ENCODE measurements around the gene LRRC74B. TPM values are rescaled to one million over a fixed set of nuclear protein-coding genes. Genes with fewer than 3 reads are reported as not detected.

The LRRC74B gene
- total and polyA plus RNA-seq, 2 of the 4 experiments (the other 2 are of a cell fraction): not detected

- H2AK9ac ChIP-seq (replicated peaks; ENCODE audit: low read depth, low read length, poor library complexity): peak overlapping the region; percentile 100
- intact Hi-C loops (cut with micrococcal nuclease) (no loop called here), dilution Hi-C loops (cut with HindIII; ENCODE audit: low sequenced_read_pairs, unreplicated experiment) (no loop called here), in situ Hi-C loops (cut with MboI; ENCODE audit: low sequenced_read_pairs) (no loop called here)
- H4K5ac ChIP-seq (ENCODE audit: low read depth, low read length): no peak overlapping the region
- 40% methylated on average over 8 of the region's 22 CpGs; no CpG with 5 or more reads in 1 of the 2 experiments for WGBS, 2 experiments (ENCODE audit: extremely low coverage in 2 of 2, insufficient read length in 1 of 2)
- no peaks in the 10 kb centered on the region for H3K27me3 ChIP-seq (ENCODE audit: control insufficient read depth, insufficient read depth, low read length)
- 0 out of 2 replicates have a peak overlapping the region, but pooled peaks have one; percentile 12 for H4K91ac ChIP-seq (ENCODE audit: insufficient read depth, low read depth, low read length)
- peaks cover 19 to 49% of the 10 kb centered on the region in 2 experiments for H3K79me1 ChIP-seq (ENCODE audit: low read depth in 1 of 2, low read length in 2 of 2)
- H3K4ac ChIP-seq (ENCODE audit: low read depth, low read length): peak overlapping the region; percentile 90
- no peak for ATAC-seq (ENCODE audit: low read depth)
- H2BK20ac ChIP-seq (ENCODE audit: low read depth, low read length): no peak overlapping the region
- H2BK15ac ChIP-seq (ENCODE audit: low read depth, low read length): no peak overlapping the region
- CTCF ChIA-PET: no interaction called here
- peaks cover 9% of the 10 kb centered on the region; the same call in 1 of the 2 replicates for H4K20me1 ChIP-seq (ENCODE audit: insufficient read depth, low read length)
- H2AFZ ChIP-seq (replicated peaks; ENCODE audit: low read length, poor library complexity): peak overlapping the region; percentile 97
- peak overlapping the region; percentile 76 for H3K9ac ChIP-seq (ENCODE audit: low read depth, low read length)
- peaks cover 35% of the 10 kb centered on the region for H3K36me3 ChIP-seq (ENCODE audit: control insufficient read depth, insufficient read depth, low read length)
- no peak for DNase-seq
- peaks cover 13% of the 10 kb centered on the region; the same call in 1 of the 2 replicates for H3K9me1 ChIP-seq (ENCODE audit: insufficient read depth, low read length)
- H3K4me2 ChIP-seq (ENCODE audit: low read depth, low read length): peak overlapping the region; percentile 93
- no peaks in the 10 kb centered on the region for H3K9me3 ChIP-seq (ENCODE audit: control insufficient read depth, insufficient read depth, low read length)
- no peak overlapping the region for H3K56ac ChIP-seq (ENCODE audit: extremely low read depth, insufficient read depth, low read length)
- H2BK120ac ChIP-seq (ENCODE audit: low read depth, low read length): no peak overlapping the region
- peak overlapping the region; percentile 75 for H3K4me3 ChIP-seq (ENCODE audit: insufficient read depth, low read depth, low read length)
- H2AK5ac ChIP-seq (ENCODE audit: low read depth, low read length): peak overlapping the region; percentile 87
- H3K27ac ChIP-seq (ENCODE audit: insufficient read depth, low read length): peak overlapping the region; percentile 93
- H4K8ac ChIP-seq (ENCODE audit: low read depth in 2 of 2, low read length in 2 of 2): peak overlapping the region; percentile 91 to 97; a peak in 2 of 4 replicates
- no peak overlapping the region for H2BK5ac ChIP-seq (ENCODE audit: low read depth, low read length, poor library complexity, severe bottlenecking)
- BruUV-seq (replicated peaks): no TSS peak
- POLR2A ChIA-PET (ENCODE audit: unreplicated experiment): no interaction called here
- H3K23ac ChIP-seq (ENCODE audit: low read depth, low read length): peak overlapping the region; percentile 71; the same call in 1 of the 2 replicates
- no peak overlapping the region for H3K18ac ChIP-seq (ENCODE audit: low read depth, low read length)
- H3K14ac ChIP-seq (replicated peaks; ENCODE audit: low read depth, low read length): peak overlapping the region; percentile 96
- peaks cover 15% of the 10 kb centered on the region for H3K4me1 ChIP-seq (ENCODE audit: control insufficient read depth, insufficient read depth, low read length)
- no peak for TF ChIP-seq BHLHE40 (IDR thresholded peaks at IDR 0.05; ENCODE audit: low read depth, low read length)
- no peak for TF ChIP-seq MAZ (IDR thresholded peaks at IDR 0.05; ENCODE audit: borderline replicate concordance, low read depth, low read length)
- TF ChIP-seq SMC3 (IDR thresholded peaks at IDR 0.05; ENCODE audit: low read depth, low read length): no peak
- TF ChIP-seq RFX5 (IDR thresholded peaks at IDR 0.05; ENCODE audit: low read depth, low read length): no peak
- no peak for TF ChIP-seq POLR2A (IDR thresholded peaks at IDR 0.05; ENCODE audit: low read depth, low read length)
- TF ChIP-seq ELK1 (IDR thresholded peaks at IDR 0.05; ENCODE audit: borderline replicate concordance, low read depth, low read length): no peak
- TF ChIP-seq MXI1 (IDR thresholded peaks at IDR 0.05; ENCODE audit: borderline replicate concordance, low read depth, low read length): no peak
- TF ChIP-seq CEBPB (IDR thresholded peaks at IDR 0.05; ENCODE audit: low read depth, low read length): no peak
- TF ChIP-seq MAFK (IDR thresholded peaks at IDR 0.05; ENCODE audit: low read depth, low read length): no peak
- no peak for TF ChIP-seq USF2 (IDR thresholded peaks at IDR 0.05; ENCODE audit: low read depth, low read length)
- TF ChIP-seq CTCF (conservative IDR thresholded peaks at IDR 0.05; ENCODE audit: low read depth, low read length): no peak
- TF ChIP-seq RCOR1 (IDR thresholded peaks at IDR 0.05; ENCODE audit: insufficient replicate concordance, low read length): no peak
- TF ChIP-seq RAD21 (IDR thresholded peaks at IDR 0.05; ENCODE audit: low read length): no peak
- no peak for TF ChIP-seq FOS (IDR thresholded peaks at IDR 0.05; ENCODE audit: low read depth, low read length)
- TF ChIP-seq CHD1 (IDR thresholded peaks at IDR 0.05; ENCODE audit: low read depth, low read length): no peak
Measured at GRCh38 chr22:21000207-21000986, 45.3 kb upstream of the LRRC74B start.

Data from IMR-90 (cell line).